MM.1S (cell line): Measurements from ENCODE around the gene CSF2RB.
A peak's percentile ranks its signal among the peaks of the same experiment; 100 is the strongest.

ENCODE experiments used
- DNase-seq: peaks from one replicate; pipeline ENCODE4 v3.0.0-alpha.2; 2015
- H2AFZ ChIP-seq: fragments of 300-600 bp; sonication (generic); 2 replicates; pipeline ENCODE4 v1.6.0; 2016; ENCODE audit warnings: antibody characterized with exemption, low read length
- H3F3A ChIP-seq: fragments of 300-600 bp; sonication (generic); 2 replicates; pipeline ENCODE4 v1.6.1; 2016; ENCODE audit warnings: mild to moderate bottlenecking, antibody characterized with exemption, low read length, moderate library complexity, mixed read lengths; ENCODE audit not compliant: insufficient read depth
- H3K27ac ChIP-seq: fragments of 300-600 bp; sonication (generic); 2 replicates; pipeline ENCODE4 v1.5.1; 2016; ENCODE audit warnings: mild to moderate bottlenecking, low read length
- H3K27me3 ChIP-seq: fragments of 300-600 bp; sonication (generic); replicated peaks from 2 replicates; pipeline ENCODE4 v1.6.0; 2016; ENCODE audit warnings: low read length; ENCODE audit not compliant: insufficient read depth
- H3K36me3 ChIP-seq: fragments of 300-600 bp; sonication (generic); replicated peaks from 2 replicates; pipeline ENCODE4 v1.6.1; 2016; ENCODE audit warnings: mild to moderate bottlenecking, low read length, mixed read lengths; ENCODE audit not compliant: insufficient read depth
- H3K4me1 ChIP-seq: fragments of 300-600 bp; sonication (generic); 2 replicates; pipeline ENCODE4 v1.6.1; 2016; ENCODE audit warnings: low read length, mixed read lengths
- H3K4me2 ChIP-seq: fragments of 300-600 bp; sonication (generic); 2 replicates; pipeline ENCODE4 v1.6.0; 2016; ENCODE audit warnings: low read depth, low read length
- H3K4me3 ChIP-seq: fragments of 300-600 bp; sonication (generic); 2 replicates; pipeline ENCODE4 v1.5.1; 2016; ENCODE audit warnings: low read length, mixed read lengths
- H3K79me2 ChIP-seq: fragments of 300-600 bp; sonication (generic); 2 replicates; pipeline ENCODE4 v1.6.1; 2016; ENCODE audit warnings: mixed run types, low read length, mixed read lengths
- H3K9ac ChIP-seq: fragments of 300-600 bp; sonication (generic); 2 replicates; pipeline ENCODE4 v1.6.1; 2016; ENCODE audit warnings: low read length, mixed read lengths
- H3K9me2 ChIP-seq: fragments of 300-600 bp; sonication (generic); replicated peaks from 2 replicates; pipeline ENCODE4 v1.6.1; 2016; ENCODE audit warnings: mild to moderate bottlenecking, low read length, mixed read lengths; ENCODE audit not compliant: insufficient read depth
- H3K9me3 ChIP-seq: fragments of 300-600 bp; sonication (generic); replicated peaks from 2 replicates; pipeline ENCODE4 v1.6.1; 2016; ENCODE audit warnings: mild to moderate bottlenecking, low read length, mixed read lengths; ENCODE audit not compliant: insufficient read depth
- H4K20me1 ChIP-seq: fragments of 300-600 bp; sonication (generic); 2 replicates; pipeline ENCODE4 v1.6.1; 2016; ENCODE audit warnings: mild to moderate bottlenecking, low read length, moderate library complexity, mixed read lengths; ENCODE audit not compliant: insufficient read depth
- CTCF ChIP-seq: fragments of 300-600 bp; sonication (generic); IDR thresholded peaks from 2 replicates; pipeline ENCODE4 v1.5.1; 2016; ENCODE audit warnings: antibody characterized with exemption, low read length, mixed read lengths
- EZH2 ChIP-seq: fragments of 300-600 bp; sonication (generic); optimal IDR thresholded peaks from 2 replicates; pipeline ENCODE3; 2017; ENCODE audit warnings: low read depth, mild to moderate bottlenecking, antibody characterized with exemption, low read length, mixed read lengths
- EZH2phosphoT487 ChIP-seq: fragments of 300-600 bp; sonication (generic); IDR thresholded peaks from 2 replicates; pipeline ENCODE4 v1.6.1; 2018; ENCODE audit warnings: antibody characterized with exemption, low read length

Gene CSF2RB

GRCh38 chr22:36953239-36954080 is 40.0 kb downstream of the CSF2RB start:
- no peak for DNase-seq

DNA sequence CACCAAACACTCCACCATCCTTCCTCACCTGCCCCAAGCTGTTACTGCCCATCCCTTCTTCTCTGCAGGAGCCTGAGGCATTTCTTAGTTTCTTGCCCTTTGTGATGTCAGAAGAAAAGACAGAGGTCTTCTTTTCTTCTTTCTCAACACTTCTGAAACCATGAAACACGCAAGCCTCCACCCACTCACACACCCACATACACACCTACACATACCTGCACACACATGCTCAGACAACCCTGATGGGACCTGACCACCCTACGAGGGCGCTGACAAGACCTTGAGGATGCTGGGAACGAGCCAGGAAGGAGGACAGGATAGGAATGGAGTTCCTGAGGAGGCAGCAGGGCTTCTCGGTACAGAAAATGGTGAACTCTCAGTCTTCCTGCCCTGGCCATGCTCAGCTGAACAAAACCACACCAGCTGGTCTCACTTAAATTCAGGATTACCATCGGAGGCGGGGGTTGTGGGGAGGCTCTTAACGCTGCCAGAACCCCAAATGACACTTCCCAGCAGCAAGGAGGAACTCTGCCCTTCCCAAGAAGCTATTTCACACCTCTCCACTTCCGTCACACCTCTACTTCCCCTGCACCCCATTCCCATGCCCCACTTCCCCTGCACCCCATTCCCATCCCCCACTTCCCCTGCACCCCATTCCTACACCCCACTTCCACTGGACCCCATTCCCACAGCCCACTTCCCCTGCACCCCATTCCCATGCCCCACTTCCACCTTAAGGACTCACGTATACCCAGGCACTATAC is 41.0 kb downstream of the CSF2RB start:
- peaks cover 15% of the 10 kb centered on the region for H3K4me1 ChIP-seq
- peak overlapping the region; percentile 26; the same call in 1 of the 2 replicates for H3K27ac ChIP-seq
- no peaks in the 10 kb centered on the region for H3K9me3 ChIP-seq
- H3K9ac ChIP-seq = no peak overlapping the region
- peak overlapping the region; percentile 44 for H2AFZ ChIP-seq
- DNase-seq = no peak
- no peaks in the 10 kb centered on the region for H3K79me2 ChIP-seq
- peak overlapping the region; percentile 63 for H3K4me2 ChIP-seq
- no peaks in the 10 kb centered on the region for H3K9me2 ChIP-seq
- H3K36me3 ChIP-seq = no peaks in the 10 kb centered on the region
- H3K4me3 ChIP-seq = no peak overlapping the region
- H3K27me3 ChIP-seq = no peaks in the 10 kb centered on the region
- no peak for TF ChIP-seq CTCF
- no peak for TF ChIP-seq EZH2phosphoT487
- no peak for TF ChIP-seq EZH2
- H4K20me1 ChIP-seq = no peaks in the 10 kb centered on the region
- H3F3A ChIP-seq = no peaks in the 10 kb centered on the region

More at GRCh38 chr22:36953239-36954080, 40.0 kb downstream of the CSF2RB start:
- no peaks in the 10 kb centered on the region for H3K9me3 ChIP-seq
- H3K27ac ChIP-seq = peak overlapping the region; percentile 26; the same call in 1 of the 2 replicates
- H3K36me3 ChIP-seq = no peaks in the 10 kb centered on the region
- H3K79me2 ChIP-seq = no peaks in the 10 kb centered on the region
- H3F3A ChIP-seq = no peaks in the 10 kb centered on the region
- peak overlapping the region; percentile 63 for H3K4me2 ChIP-seq
- H3K27me3 ChIP-seq = no peaks in the 10 kb centered on the region
- no peaks in the 10 kb centered on the region for H4K20me1 ChIP-seq
- TF ChIP-seq EZH2phosphoT487 (no peak), EZH2 (no peak), CTCF (no peak)
- H3K9ac ChIP-seq = no peak overlapping the region
- H3K9me2 ChIP-seq = no peaks in the 10 kb centered on the region
- H3K4me1 ChIP-seq = peaks cover 15% of the 10 kb centered on the region
- no peak overlapping the region for H2AFZ ChIP-seq
- no peak overlapping the region for H3K4me3 ChIP-seq

DNA sequence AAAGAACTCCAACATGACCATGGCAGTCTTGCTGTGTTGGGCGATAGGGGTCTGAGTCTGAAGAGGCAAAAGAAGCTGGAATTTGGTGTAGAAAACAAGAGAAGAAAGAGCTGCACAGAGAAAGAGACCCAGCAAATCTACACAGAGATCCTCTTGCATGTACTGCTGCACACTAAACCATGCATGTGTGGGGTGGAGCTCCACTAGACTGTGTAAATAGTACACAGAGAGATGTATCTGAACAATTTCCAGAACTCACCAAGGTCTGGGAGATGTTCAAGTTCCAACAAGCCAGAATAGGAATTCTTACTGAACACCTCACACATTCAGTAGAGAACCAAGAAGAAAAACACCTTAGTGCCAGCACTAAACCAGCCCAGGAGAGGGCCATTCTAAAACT is 42.3 kb downstream of the CSF2RB start:
- no peak overlapping the region for H2AFZ ChIP-seq

More for the DNA sequence above, 42.3 kb downstream of the CSF2RB start:
- Histone ChIP-seq H3K4me2 (no peak overlapping the region), H3K9ac (no peak overlapping the region), H3F3A (no peaks in the 10 kb centered on the region), H3K4me1 (peaks cover 15% of the 10 kb centered on the region), H3K4me3 (no peak overlapping the region), H4K20me1 (no peaks in the 10 kb centered on the region), H3K27ac (no peak overlapping the region), H3K27me3 (no peaks in the 10 kb centered on the region), H3K9me2 (no peaks in the 10 kb centered on the region), H3K36me3 (no peaks in the 10 kb centered on the region), H3K79me2 (no peaks in the 10 kb centered on the region), H3K9me3 (no peaks in the 10 kb centered on the region)
- TF ChIP-seq EZH2phosphoT487 (no peak), CTCF (no peak), EZH2 (no peak)
- DNase-seq = no peak
